ENCODE measurements around the gene FUCA1. TPM values are rescaled to one million over a fixed set of nuclear protein-coding genes. Genes with fewer than 3 reads are reported as not detected.
"Not testable (repeated sequence)": the region's sequence is repeated elsewhere in the genome, so short reads cannot be mapped to it uniquely, and the experiment has no call there.

FUCA1 gene
- polyA plus RNA-seq, 3 donors: 48.0 to 57.7 (median 50.4) TPM

- no peak for DNase-seq (ENCODE audit: low read depth in 3 of 3, low spot score in 2 of 3)
Observed at GRCh38 chr1:23845163-23845562, 22.9 kb downstream of the FUCA1 start.

- DNase-seq (ENCODE audit: low read depth in 3 of 3, low spot score in 2 of 3): no peak
Observed at GRCh38 chr1:23843644-23844043, 24.4 kb downstream of the FUCA1 start.

GRCh38 chr1:23838401-23838866 lies 29.7 kb downstream of the FUCA1 start:
- DNase-seq (ENCODE audit: low read depth in 3 of 3, low spot score in 2 of 3): no peak

- DNase-seq (ENCODE audit: low read depth in 3 of 3, low spot score in 2 of 3): no peak
Observed at GRCh38 chr1:23837908-23838307, 30.2 kb downstream of the FUCA1 start.

- DNase-seq (ENCODE audit: low read depth in 3 of 3, low spot score in 2 of 3): no peak
Observed at GRCh38 chr1:23836037-23836436, 32.1 kb downstream of the FUCA1 start.

- not testable (repeated sequence) for DNase-seq (ENCODE audit: low read depth in 3 of 3, low spot score in 2 of 3)
Observed at GRCh38 chr1:23834156-23834555, 33.9 kb downstream of the FUCA1 start.

GRCh38 chr1:23827717-23828116 lies 40.4 kb downstream of the FUCA1 start:
- DNase-seq (ENCODE audit: low read depth in 3 of 3, low spot score in 2 of 3): no peak

- DNase-seq (ENCODE audit: low read depth in 3 of 3, low spot score in 2 of 3): not testable (repeated sequence)
Observed at GRCh38 chr1:23826590-23826989, 41.5 kb downstream of the FUCA1 start.

GRCh38 chr1:23825762-23826522 lies 42.1 kb downstream of the FUCA1 start:
- DNase-seq (ENCODE audit: low read depth in 3 of 3, low spot score in 2 of 3): no peak

GRCh38 chr1:23825076-23825761 lies 42.9 kb downstream of the FUCA1 start, which contains the start of gene HMGCL:
HMGCL (minus strand) TSS chr1:23825429; CDS start chr1:23825415, 14 bp downstream.
- peak; percentile 78 to 88 (median 82) for DNase-seq (ENCODE audit: low read depth in 3 of 3, low spot score in 2 of 3)

- no peak for DNase-seq (ENCODE audit: low read depth in 3 of 3, low spot score in 2 of 3)
Observed at GRCh38 chr1:23824711-23825075, 43.4 kb downstream of the FUCA1 start.

GRCh38 chr1:23823767-23824166 lies 44.3 kb downstream of the FUCA1 start:
- no peak for DNase-seq (ENCODE audit: low read depth in 3 of 3, low spot score in 2 of 3)

- DNase-seq (ENCODE audit: low read depth in 3 of 3, low spot score in 2 of 3): no peak
Observed at GRCh38 chr1:23817633-23818032, 50.5 kb downstream of the FUCA1 start.

GRCh38 chr1:23816906-23817305 lies 51.2 kb downstream of the FUCA1 start:
- no peak for DNase-seq (ENCODE audit: low read depth in 3 of 3, low spot score in 2 of 3)

- DNase-seq (ENCODE audit: low read depth in 3 of 3, low spot score in 2 of 3): no peak
Observed at GRCh38 chr1:23816361-23816760, 51.7 kb downstream of the FUCA1 start.

GRCh38 chr1:23814016-23814415 lies 54.1 kb downstream of the FUCA1 start:
- no peak for DNase-seq (ENCODE audit: low read depth in 3 of 3, low spot score in 2 of 3)

GRCh38 chr1:23810818-23811540 lies 57.1 kb downstream of the FUCA1 start:
- no peak for DNase-seq (ENCODE audit: low read depth in 3 of 3, low spot score in 2 of 3)

GRCh38 chr1:23809751-23810171 lies 58.3 kb downstream of the FUCA1 start:
- DNase-seq (ENCODE audit: low read depth in 3 of 3, low spot score in 2 of 3): no peak

- no peak for DNase-seq (ENCODE audit: low read depth in 3 of 3, low spot score in 2 of 3)
Observed at GRCh38 chr1:23807453-23807852, 60.6 kb downstream of the FUCA1 start.

GRCh38 chr1:23806280-23806679 lies 61.8 kb downstream of the FUCA1 start:
- DNase-seq (ENCODE audit: low read depth in 3 of 3, low spot score in 2 of 3): no peak

- no peak for DNase-seq (ENCODE audit: low read depth in 3 of 3, low spot score in 2 of 3)
Observed at GRCh38 chr1:23805025-23805424, 63.1 kb downstream of the FUCA1 start.
